ENCODE data around the gene ZNF410.

DNA sequence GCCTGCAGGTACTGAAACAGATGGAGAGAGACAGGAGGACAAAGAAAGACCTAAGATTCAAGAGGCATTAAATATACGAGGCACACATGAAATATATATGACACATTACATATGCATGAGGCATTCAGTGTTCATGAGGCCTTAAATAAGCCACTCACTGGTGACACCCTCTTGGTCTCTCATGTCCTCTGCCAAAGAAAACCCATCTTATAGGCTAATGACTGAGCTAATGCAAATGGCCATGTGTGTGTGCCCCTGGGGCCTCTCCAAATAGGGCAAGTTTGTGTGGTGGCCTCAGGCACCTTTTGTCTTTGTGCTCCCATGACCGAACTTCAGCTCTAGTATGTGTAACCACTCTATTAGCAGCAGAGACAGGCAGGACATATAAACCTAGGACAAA lies 82.2 kb downstream of the ZNF410 start:
- TF ChIP-seq POLR2A (IDR thresholded peaks at IDR 0.05) = no peak
- TF ChIP-seq, protein P1, sequence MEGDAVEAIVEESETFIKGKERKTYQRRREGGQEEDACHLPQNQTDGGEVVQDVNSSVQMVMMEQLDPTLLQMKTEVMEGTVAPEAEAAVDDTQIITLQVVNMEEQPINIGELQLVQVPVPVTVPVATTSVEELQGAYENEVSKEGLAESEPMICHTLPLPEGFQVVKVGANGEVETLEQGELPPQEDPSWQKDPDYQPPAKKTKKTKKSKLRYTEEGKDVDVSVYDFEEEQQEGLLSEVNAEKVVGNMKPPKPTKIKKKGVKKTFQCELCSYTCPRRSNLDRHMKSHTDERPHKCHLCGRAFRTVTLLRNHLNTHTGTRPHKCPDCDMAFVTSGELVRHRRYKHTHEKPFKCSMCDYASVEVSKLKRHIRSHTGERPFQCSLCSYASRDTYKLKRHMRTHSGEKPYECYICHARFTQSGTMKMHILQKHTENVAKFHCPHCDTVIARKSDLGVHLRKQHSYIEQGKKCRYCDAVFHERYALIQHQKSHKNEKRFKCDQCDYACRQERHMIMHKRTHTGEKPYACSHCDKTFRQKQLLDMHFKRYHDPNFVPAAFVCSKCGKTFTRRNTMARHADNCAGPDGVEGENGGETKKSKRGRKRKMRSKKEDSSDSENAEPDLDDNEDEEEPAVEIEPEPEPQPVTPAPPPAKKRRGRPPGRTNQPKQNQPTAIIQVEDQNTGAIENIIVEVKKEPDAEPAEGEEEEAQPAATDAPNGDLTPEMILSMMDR (IDR thresholded peaks at IDR 0.05) = no peak

All from ovary (tissue), 3 donors.